Omental fat pad (tissue), 4 donors: Measurements from ENCODE around the gene SOX2. TPM values are rescaled to one million over a fixed set of nuclear protein-coding genes. Genes with fewer than 3 reads are reported as not detected.

Experiments
- ATAC-seq: fragments of 150-250 bp; one replicate; pipeline ENCODE4 v1.9.1; 2016; ENCODE audit warnings: mild to moderate bottlenecking, moderate library complexity; ENCODE audit not compliant: low FRiP score
- DNase-seq: peaks from one replicate; pipeline ENCODE4 v3.0.0-alpha.2; 2019; ENCODE audit warnings: low spot score
- total RNA-seq, 4 donors: library from RNA; depleted of rRNA; stranded (reverse); fragments of >200 nt; gene quantifications; one replicate each; pipeline ENCODE4 v1.1.0, GENCODE V29; 2016
- TF ChIP-seq, protein P1 (sequence below), 3 donors: fragments of 450-650 bp; IDR thresholded peaks; one replicate each; pipeline ENCODE4 v1.5.1; 2016 to 2017; ENCODE audit warnings: antibody characterized with exemption in 3 of 3, mild to moderate bottlenecking in 3 of 3, moderate library complexity in 2 of 3

The SOX2 gene
- total RNA-seq, 4 donors from 2014 or later = not detected

GRCh38 chr3:181692311-181693145 lies 19.2 kb upstream of the SOX2 start:
- TF ChIP-seq, protein P1, sequence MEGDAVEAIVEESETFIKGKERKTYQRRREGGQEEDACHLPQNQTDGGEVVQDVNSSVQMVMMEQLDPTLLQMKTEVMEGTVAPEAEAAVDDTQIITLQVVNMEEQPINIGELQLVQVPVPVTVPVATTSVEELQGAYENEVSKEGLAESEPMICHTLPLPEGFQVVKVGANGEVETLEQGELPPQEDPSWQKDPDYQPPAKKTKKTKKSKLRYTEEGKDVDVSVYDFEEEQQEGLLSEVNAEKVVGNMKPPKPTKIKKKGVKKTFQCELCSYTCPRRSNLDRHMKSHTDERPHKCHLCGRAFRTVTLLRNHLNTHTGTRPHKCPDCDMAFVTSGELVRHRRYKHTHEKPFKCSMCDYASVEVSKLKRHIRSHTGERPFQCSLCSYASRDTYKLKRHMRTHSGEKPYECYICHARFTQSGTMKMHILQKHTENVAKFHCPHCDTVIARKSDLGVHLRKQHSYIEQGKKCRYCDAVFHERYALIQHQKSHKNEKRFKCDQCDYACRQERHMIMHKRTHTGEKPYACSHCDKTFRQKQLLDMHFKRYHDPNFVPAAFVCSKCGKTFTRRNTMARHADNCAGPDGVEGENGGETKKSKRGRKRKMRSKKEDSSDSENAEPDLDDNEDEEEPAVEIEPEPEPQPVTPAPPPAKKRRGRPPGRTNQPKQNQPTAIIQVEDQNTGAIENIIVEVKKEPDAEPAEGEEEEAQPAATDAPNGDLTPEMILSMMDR (IDR thresholded peaks at IDR 0.05) = no peak
- DNase-seq = no peak
- no peak for ATAC-seq

GRCh38 chr3:181693280-181693679 lies 18.4 kb upstream of the SOX2 start:
- TF ChIP-seq, protein P1 (IDR thresholded peaks at IDR 0.05) = no peak
- ATAC-seq (no peak), DNase-seq (no peak)

GRCh38 chr3:181694805-181695660 lies 16.7 kb upstream of the SOX2 start:
- TF ChIP-seq, protein P1 (IDR thresholded peaks at IDR 0.05) = no peak
- DNase-seq (no peak), ATAC-seq (peak; percentile 95)

DNA sequence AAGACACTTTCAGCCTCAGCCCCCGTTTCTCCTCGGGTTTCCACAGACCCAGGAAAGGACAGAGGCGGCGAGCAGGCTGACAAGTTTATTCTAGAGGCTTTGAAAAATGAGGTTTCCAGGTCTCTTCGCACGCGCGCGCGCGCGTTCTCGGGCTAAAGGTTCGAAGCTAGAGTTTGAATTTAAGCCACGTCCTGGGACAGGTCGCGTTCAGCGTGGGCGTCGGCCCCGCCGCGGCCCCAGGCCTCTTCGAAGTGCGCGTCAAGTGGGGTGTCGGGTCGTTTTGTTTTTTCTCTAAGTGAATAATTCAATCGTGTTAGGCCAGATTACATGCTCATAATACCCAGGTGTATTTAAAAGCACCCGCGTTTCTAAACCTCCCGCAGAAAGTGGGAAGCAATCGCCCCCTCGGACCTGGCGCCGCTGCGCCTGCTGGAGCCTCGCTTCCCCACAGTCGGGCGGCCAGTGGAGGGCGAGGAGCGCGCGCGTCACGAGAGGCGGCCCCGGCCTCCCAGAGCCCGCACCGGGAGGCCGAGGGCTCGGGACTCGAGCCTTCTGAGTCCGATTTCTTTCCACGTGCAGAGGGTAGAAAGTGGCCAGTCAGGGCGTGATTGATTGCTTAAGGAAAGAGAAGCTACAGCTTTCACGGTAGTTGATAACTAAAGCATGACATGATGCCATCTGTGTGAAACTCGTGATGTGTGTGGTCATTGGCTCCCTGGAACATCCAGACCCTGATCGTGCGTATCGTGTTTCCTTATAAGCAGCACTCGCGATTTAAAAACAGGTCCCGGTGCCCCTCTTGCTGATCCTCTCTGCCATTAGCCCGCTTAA lies 15.8 kb upstream of the SOX2 start:
- ATAC-seq = no peak
- no peak for DNase-seq
- TF ChIP-seq, protein P1 (IDR thresholded peaks at IDR 0.05) = no peak

DNA sequence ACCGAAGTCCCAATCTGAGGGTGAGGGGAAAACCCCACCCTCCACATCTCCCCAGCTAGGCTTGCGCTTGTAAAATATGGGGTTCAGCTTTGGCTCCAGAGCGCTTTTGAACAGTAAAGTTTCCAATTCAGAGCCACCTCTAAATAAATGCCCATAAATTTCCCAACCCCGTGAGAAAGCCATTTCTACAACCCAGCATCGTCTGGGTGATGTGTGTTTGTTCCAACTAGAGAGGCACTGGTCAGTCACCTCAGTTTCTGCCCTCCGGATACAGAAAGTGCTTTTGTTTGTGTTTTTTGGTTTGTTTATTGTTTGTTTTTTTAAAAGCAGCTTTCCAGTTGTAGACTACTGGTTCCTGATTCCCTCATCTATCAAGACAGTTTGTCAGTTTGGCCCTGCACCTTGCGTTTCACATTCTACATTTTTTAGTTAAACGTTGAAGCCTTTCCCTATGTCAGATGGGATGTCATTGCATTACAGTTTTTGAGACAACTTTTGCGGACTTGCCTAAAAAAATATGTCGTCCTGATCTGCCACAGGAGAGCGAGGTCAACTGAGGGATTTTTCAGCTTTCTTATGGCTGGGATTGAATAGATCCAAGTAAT lies 15.0 kb upstream of the SOX2 start:
- ATAC-seq = no peak
- TF ChIP-seq, protein P1 (IDR thresholded peaks at IDR 0.05) = no peak
- no peak for DNase-seq

- ATAC-seq = no peak
- TF ChIP-seq, protein P1 (IDR thresholded peaks at IDR 0.05) = no peak
- DNase-seq = no peak
Observed at GRCh38 chr3:181698263-181698954, 13.3 kb upstream of the SOX2 start.
